Kidney (tissue), 14 donors: ENCODE measurements around the gene RPL13. TPM values are rescaled to one million over a fixed set of nuclear protein-coding genes. Genes with fewer than 3 reads are reported as not detected.

Experiments used
- DNase-seq, 5 donors: peaks; one replicate each; pipeline ENCODE4 v3.0.0-alpha.2; 2013 to 2020
- FAIRE-seq: peaks from 2 replicates; lab custom pipeline; 2012; peaks lifted over from hg19 to GRCh38; lab: Jason Lieb, UNC
- H3K27ac ChIP-seq, 2 donors: one replicate each; pipeline ENCODE4 v1.7.0; 2013; ENCODE audit warnings: low read depth in 2 of 2, low read length in 2 of 2, inconsistent platforms in 1 of 2
- H3K27me3 ChIP-seq: one replicate; pipeline ENCODE4 v1.7.1; 2013; ENCODE audit warnings: low read length, inconsistent platforms; ENCODE audit not compliant: control insufficient read depth, insufficient read depth
- H3K36me3 ChIP-seq, 3 donors: one replicate each; pipeline versions ENCODE4 v1.7.0 to v1.7.1; 2013; ENCODE audit warnings: low read length in 3 of 3, control low read depth in 1 of 3, inconsistent platforms in 1 of 3; ENCODE audit not compliant: insufficient read depth in 3 of 3, control insufficient read depth in 2 of 3
- H3K4me1 ChIP-seq, 3 donors: one replicate each; pipeline versions ENCODE4 v1.7.0 to v1.7.1; 2013; ENCODE audit warnings: low read length in 3 of 3, inconsistent platforms in 1 of 3, low read depth in 1 of 3; ENCODE audit not compliant: control insufficient read depth in 2 of 3, insufficient read depth in 2 of 3
- H3K4me3 ChIP-seq, 3 donors: one replicate each; pipeline versions ENCODE4 v1.7.0 to v1.8.1; 2013; ENCODE audit warnings: low read length in 3 of 3, control low read depth in 1 of 3, inconsistent platforms in 1 of 3
- H3K9ac ChIP-seq, 3 donors: one replicate each; pipeline versions ENCODE4 v1.7.0 to v1.7.1; 2013; ENCODE audit warnings: low read length in 3 of 3, control low read depth in 1 of 3, inconsistent platforms in 1 of 3
- H3K9me3 ChIP-seq, 3 donors: one replicate each; pipeline versions ENCODE4 v1.7.0 to v1.7.1; 2013; ENCODE audit warnings: low read length in 3 of 3, control low read depth in 1 of 3, inconsistent platforms in 1 of 3; ENCODE audit not compliant: control insufficient read depth in 2 of 3, insufficient read depth in 1 of 3
- intact Hi-C: fragments of 100-400 bp; cut with DNase I; formaldehyde crosslinking; loops from one replicate; pipeline ENCODE4 v1.11.1; 2022
- polyA plus RNA-seq: library from polyadenylated mRNA; stranded (reverse); fragments of 350-450 nt; fragmentation: Illumina TruSeq; extraction: RNeasy Lipid Tissue Mini Kit (QIAGEN cat#74804); gene quantifications from one replicate; pipeline ENCODE4 v1.2.3, GENCODE V29; 2014; ENCODE audit warnings: low read depth, low replicate concordance; ENCODE audit not compliant: insufficient read depth
- total RNA-seq: library from RNA; stranded (reverse); fragmentation: NEBNext Ultra II Directional; extraction: Animal tissue kit (Norgen Biotek cat#: 25700); gene quantifications from one replicate; pipeline ENCODE4 v1.2.1, GENCODE V29; 2021
- TF ChIP-seq, protein P1 (sequence below): IDR thresholded peaks from 3 replicates; pipeline ENCODE4 v1.5.1; 2012; ENCODE audit warnings: mild to moderate bottlenecking, moderate library complexity, borderline replicate concordance; ENCODE audit not compliant: insufficient read depth; ENCODE audit errors: extremely low read depth
- donor health status: control.
- donor health status: control.
- donor health status: control.
- donor health status: control.
- donor health status: control.
- donor health status: DM: yes; HTN: yes; CAD: no.
- donor health status: Normal renal cell carcinoma (clear cell type).

The RPL13 gene
- total and polyA plus RNA-seq, 2 donors from 2014 or later: 1,694 to 3,146 TPM

- no peaks in the 10 kb centered on the region for H3K36me3 ChIP-seq
- H3K27me3 ChIP-seq: no peaks in the 10 kb centered on the region
- H3K4me1 ChIP-seq: peaks cover 0 to 13% (median 0%) of the 10 kb centered on the region in 3 donors
- no peak for DNase-seq
- intact Hi-C loops: loop anchor here (10.0 kb wide), 1 partner anchor 65 kb away; no protein-coding TSS in a partner anchor
- no peak for FAIRE-seq
- no peak overlapping the region for H3K27ac ChIP-seq
- TF ChIP-seq, protein P1, sequence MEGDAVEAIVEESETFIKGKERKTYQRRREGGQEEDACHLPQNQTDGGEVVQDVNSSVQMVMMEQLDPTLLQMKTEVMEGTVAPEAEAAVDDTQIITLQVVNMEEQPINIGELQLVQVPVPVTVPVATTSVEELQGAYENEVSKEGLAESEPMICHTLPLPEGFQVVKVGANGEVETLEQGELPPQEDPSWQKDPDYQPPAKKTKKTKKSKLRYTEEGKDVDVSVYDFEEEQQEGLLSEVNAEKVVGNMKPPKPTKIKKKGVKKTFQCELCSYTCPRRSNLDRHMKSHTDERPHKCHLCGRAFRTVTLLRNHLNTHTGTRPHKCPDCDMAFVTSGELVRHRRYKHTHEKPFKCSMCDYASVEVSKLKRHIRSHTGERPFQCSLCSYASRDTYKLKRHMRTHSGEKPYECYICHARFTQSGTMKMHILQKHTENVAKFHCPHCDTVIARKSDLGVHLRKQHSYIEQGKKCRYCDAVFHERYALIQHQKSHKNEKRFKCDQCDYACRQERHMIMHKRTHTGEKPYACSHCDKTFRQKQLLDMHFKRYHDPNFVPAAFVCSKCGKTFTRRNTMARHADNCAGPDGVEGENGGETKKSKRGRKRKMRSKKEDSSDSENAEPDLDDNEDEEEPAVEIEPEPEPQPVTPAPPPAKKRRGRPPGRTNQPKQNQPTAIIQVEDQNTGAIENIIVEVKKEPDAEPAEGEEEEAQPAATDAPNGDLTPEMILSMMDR: no peak
- no peak overlapping the region for H3K4me3 ChIP-seq
- H3K9ac ChIP-seq: no peak overlapping the region
- H3K9me3 ChIP-seq: no peaks in the 10 kb centered on the region
Measured at GRCh38 chr16:89579351-89579750, 18.9 kb downstream of the RPL13 start.

DNA sequence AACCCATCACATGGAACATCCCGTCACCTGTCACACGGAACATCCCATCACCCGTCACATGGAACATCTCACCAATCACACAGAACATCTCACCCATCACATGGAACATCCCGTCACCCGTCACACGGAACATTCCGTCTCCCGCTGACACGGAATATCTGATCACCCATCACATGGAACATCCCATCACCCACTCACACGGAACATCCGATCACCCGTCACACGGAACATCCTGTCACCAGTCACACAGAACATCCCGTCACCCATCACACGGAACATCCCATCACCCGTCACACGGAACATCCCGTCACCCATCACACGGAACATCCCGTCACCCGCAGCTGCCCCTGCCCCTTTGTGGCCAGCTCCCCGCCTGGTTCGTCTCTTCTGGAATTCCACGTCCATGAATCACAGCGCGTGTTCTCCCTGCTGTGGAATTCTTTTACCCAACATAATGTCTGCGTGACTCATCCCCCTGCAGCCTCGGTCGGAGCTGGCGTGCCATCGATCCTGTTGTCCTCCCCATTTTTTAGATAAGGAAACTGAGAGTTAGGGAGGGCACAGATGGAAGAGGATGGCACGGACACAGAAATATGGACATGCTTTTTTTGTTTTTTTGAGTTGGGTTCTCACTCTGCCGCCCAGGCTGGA, 20.7 kb downstream of the RPL13 start:
- DNase-seq (peak in 1 of 5 donors; percentile 89), FAIRE-seq (no peak)
- no peaks in the 10 kb centered on the region for H3K36me3 ChIP-seq
- H3K9me3 ChIP-seq: no peaks in the 10 kb centered on the region
- H3K4me1 ChIP-seq: peaks cover 0 to 9% (median 0%) of the 10 kb centered on the region in 3 donors
- H3K27me3 ChIP-seq: no peaks in the 10 kb centered on the region
- intact Hi-C loops: no loop called here
- H3K9ac ChIP-seq: no peak overlapping the region
- H3K4me3 ChIP-seq: no peak overlapping the region
- H3K27ac ChIP-seq: no peak overlapping the region
- TF ChIP-seq, protein P1: no peak

GRCh38 chr16:89581861-89582563, 21.5 kb downstream of the RPL13 start:
- Histone ChIP-seq H3K9me3 (no peaks in the 10 kb centered on the region), H3K27ac (peak overlapping the region; percentile 34 to 62), H3K4me1 (peaks cover 0 to 9% (median 0%) of the 10 kb centered on the region in 3 donors), H3K4me3 (no peak overlapping the region), H3K27me3 (no peaks in the 10 kb centered on the region), H3K36me3 (no peaks in the 10 kb centered on the region), H3K9ac (no peak overlapping the region)
- intact Hi-C loops: no loop called here
- FAIRE-seq: no peak
- peak in 1 of 5 donors; percentile 92 for DNase-seq
- TF ChIP-seq, protein P1: no peak
